Measurements from ENCODE around the gene MUC3A. TPM values are rescaled to one million over a fixed set of nuclear protein-coding genes. Genes with fewer than 3 reads are reported as not detected.

The MUC3A gene
- total RNA-seq, 1 experiment from 2014 or later: not detected

Other genes with a start within 250 kb of the MUC3A start
- 79.5 and 91.4 TPM in 2 replicates for gene POP7, start 243.4 kb upstream of the MUC3A start, total RNA-seq (2014; rRNA removed; shearing (Covaris generic))
- gene EPO, start 229.1 kb upstream of the MUC3A start, total RNA-seq (2014; rRNA removed; shearing (Covaris generic)): not detected in 2 replicates
- gene ZAN, start 215.9 kb upstream of the MUC3A start, total RNA-seq (2014; rRNA removed; shearing (Covaris generic)): not detected in 2 replicates
- gene EPHB4, start 122.0 kb upstream of the MUC3A start, total RNA-seq (2014; rRNA removed; shearing (Covaris generic)): 24.6 and 27.0 TPM in 2 replicates
- gene SLC12A9, start 96.8 kb upstream of the MUC3A start, total RNA-seq (2014; rRNA removed; shearing (Covaris generic)): 9.4 and 9.6 TPM in 2 replicates
- 43.1 and 58.9 TPM in 2 replicates for gene TRIP6, start 82.1 kb upstream of the MUC3A start, total RNA-seq (2014; rRNA removed; shearing (Covaris generic))
- gene SRRT, start 74.4 kb upstream of the MUC3A start, total RNA-seq (2014; rRNA removed; shearing (Covaris generic)): 49.6 and 57.3 TPM in 2 replicates
- 2.7 and 2.9 TPM in 2 replicates for gene UFSP1, start 59.8 kb upstream of the MUC3A start, total RNA-seq (2014; rRNA removed; shearing (Covaris generic))
- gene ACHE, start 53.6 kb upstream of the MUC3A start, total RNA-seq (2014; rRNA removed; shearing (Covaris generic)): not detected in 2 replicates
- 0.72 and 5.6 TPM in 2 replicates for gene MUC12, start 20.0 kb downstream of the MUC3A start, total RNA-seq (2014; rRNA removed; shearing (Covaris generic))
- not detected in 2 replicates for gene MUC17, start 70.5 kb downstream of the MUC3A start, total RNA-seq (2014; rRNA removed; shearing (Covaris generic))
- gene TRIM56, start 135.9 kb downstream of the MUC3A start, total RNA-seq (2014; rRNA removed; shearing (Covaris generic)): 4.7 and 5.0 TPM in 2 replicates
- gene SERPINE1, start 177.6 kb downstream of the MUC3A start, total RNA-seq (2014; rRNA removed; shearing (Covaris generic)): 221 and 238 TPM in 2 replicates
- gene AP1S1, start 204.9 kb downstream of the MUC3A start, total RNA-seq (2014; rRNA removed; shearing (Covaris generic)): 135 and 162 TPM in 2 replicates
- gene VGF, start 216.0 kb downstream of the MUC3A start, total RNA-seq (2014; rRNA removed; shearing (Covaris generic)): 0.12 and 0.59 TPM in 2 replicates
- not detected in 2 replicates for gene NAT16, start 230.8 kb downstream of the MUC3A start, total RNA-seq (2014; rRNA removed; shearing (Covaris generic))